HG02610 (cell line): ENCODE measurements around the gene OXCT1.
A peak's percentile ranks its signal among the peaks of the same experiment; 100 is the strongest.
"Not testable (repeated sequence)": the region's sequence is repeated elsewhere in the genome, so short reads cannot be mapped to it uniquely, and the experiment has no call there.

ENCODE experiments used
- ATAC-seq: cut with Tn5 transposase; IDR thresholded peaks from one replicate; pipeline ENCODE4 v1.9.1; 2021; ENCODE audit warnings: mild to moderate bottlenecking, moderate library complexity; ENCODE audit not compliant: unreplicated experiment

Gene OXCT1

GRCh38 chr5:41832430-41832829, 37.8 kb downstream of the OXCT1 start:
- ATAC-seq: no peak

GRCh38 chr5:41831155-41831554, 39.1 kb downstream of the OXCT1 start:
- ATAC-seq: peak; percentile 66

DNA sequence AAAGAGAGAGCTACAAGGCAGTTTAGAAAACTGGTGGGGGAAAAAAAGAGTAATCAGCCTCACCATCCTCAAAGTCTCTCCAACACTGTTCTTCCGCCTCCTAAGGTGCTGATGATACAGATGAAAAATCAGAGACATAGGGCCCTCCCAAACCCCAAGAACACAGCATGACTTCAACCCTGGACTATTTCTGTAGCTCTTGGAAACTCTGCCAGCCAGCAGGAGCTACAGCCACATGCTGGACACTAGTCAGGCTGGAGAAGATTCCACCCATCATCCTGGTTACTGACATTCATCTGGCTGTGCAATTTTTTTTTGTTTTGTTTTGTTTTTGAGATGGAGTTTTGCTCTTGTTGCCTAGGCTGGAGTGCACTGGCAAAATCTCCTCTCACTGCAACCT, 42.4 kb downstream of the OXCT1 start:
- ATAC-seq: no peak

GRCh38 chr5:41822036-41822435, 48.2 kb downstream of the OXCT1 start:
- ATAC-seq: no peak

DNA sequence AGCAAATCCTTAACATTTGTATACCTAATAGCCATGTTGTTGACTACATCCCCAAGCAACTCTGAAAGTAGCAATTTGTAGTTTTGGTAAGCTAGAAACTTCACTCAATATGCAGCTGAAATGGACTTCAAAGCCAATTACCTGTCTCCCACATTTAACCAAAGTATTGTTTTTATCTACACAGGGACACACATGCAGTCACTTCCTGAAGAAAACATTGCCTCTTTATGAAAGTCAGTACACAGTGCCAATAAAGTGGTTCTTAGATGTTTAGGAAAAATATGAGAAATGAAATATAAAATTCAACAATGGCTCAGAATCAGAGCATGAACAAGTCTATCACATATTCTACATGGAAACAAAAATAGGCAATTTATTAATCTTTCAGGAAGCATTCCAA, 49.2 kb downstream of the OXCT1 start:
- no peak for ATAC-seq

- ATAC-seq: no peak
Observed at GRCh38 chr5:41820150-41820549, 50.1 kb downstream of the OXCT1 start.

DNA sequence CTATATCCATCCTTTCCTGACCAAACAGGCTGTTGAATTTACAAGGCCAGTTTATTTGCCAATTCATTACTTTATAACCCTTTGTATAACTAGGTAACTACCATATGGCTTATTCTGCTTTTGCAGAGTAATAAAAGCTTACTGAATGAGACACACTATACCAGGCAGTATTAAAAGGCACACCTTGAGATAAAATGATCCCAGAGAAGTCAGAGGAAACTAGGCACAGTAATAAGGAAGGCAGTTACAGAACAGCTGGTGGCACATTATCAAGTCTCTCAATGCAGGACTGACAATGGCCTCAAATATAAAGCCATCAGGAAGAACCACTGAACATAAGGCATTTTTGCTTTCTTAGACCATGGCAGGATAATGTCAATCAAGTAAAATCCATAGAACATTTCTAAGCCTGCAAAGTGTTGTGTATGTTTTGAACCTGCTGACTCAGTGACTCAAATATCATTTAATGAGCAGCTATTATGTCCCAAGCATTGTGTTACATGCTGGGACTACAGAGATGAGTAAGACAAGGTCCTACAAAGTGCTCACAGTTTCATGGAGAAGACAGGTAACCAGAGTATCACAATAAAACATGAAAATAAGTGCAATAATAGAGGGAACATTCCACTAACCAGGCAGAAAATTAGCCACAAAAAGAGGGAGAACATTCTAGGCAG, 52.5 kb downstream of the OXCT1 start:
- no peak for ATAC-seq

DNA sequence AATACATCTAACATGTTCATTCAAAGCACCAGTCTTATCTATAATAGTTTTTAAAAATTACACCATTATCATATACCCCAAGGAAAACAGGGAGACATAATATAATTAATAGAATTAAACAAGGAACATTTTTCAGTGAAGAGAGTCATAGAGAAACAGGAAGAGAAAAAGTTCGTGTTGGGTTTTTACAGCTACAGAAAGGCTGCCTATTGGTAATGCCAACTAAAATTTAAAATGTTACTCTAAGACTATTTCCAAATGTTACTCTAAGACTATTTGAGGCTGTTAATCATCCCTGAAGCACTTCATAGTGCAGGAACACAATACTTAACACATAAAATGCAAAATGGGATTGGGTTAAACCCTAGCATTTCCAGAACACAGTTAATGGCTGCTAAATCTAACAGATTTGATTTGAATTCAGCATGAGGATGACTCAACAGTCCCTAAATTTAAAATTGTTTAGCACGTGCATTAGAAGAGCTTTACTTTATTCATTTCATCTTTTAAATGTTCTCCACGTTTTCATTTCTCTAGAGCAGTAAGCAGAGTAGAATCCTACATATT, 54.5 kb downstream of the OXCT1 start:
- peak; percentile 63 for ATAC-seq

- no peak for ATAC-seq
Observed at GRCh38 chr5:41815261-41815660, 55.0 kb downstream of the OXCT1 start.

GRCh38 chr5:41814306-41814705, 55.9 kb downstream of the OXCT1 start:
- ATAC-seq: not testable (repeated sequence)

GRCh38 chr5:41812156-41812555, 58.1 kb downstream of the OXCT1 start:
- ATAC-seq: no peak

DNA sequence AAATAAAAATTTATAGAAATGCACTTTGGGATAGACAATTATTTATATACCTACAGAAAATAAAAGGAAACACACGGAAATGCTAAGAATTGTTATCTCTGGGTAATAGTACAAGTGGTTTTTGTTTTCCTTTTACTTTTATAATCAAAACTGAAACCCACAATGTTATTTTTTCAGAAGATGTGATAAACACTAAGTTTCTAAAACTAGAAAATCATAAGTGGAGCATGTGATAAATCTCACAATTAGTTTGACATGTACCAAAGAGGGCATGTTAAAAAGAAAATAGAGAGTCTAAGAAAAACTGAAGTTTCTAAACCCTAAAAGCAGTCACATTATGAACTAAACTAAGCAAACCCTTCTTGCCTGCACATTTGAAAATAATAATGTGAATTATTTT, 61.1 kb downstream of the OXCT1 start:
- ATAC-seq: peak; percentile 68

DNA sequence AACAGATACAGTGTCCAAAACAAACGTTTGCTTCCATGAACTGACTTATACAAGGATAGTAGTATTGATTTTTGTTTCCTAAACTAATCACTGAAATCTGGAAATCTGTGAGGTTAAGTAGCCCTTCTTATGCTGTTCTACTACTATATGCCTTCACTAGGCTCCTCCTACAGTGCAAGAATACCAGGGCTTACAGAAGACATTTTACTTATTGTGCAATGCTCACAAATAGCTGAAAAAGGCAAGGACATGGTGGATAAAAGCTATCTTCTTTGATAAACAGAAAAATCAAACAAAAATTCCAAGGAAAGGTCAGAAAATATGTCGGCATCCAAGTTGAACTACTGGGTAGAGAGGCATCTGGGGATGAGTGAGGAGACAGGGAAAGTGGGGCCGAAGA, 61.9 kb downstream of the OXCT1 start:
- ATAC-seq: no peak

GRCh38 chr5:41797662-41798061, 72.6 kb downstream of the OXCT1 start:
- no peak for ATAC-seq

DNA sequence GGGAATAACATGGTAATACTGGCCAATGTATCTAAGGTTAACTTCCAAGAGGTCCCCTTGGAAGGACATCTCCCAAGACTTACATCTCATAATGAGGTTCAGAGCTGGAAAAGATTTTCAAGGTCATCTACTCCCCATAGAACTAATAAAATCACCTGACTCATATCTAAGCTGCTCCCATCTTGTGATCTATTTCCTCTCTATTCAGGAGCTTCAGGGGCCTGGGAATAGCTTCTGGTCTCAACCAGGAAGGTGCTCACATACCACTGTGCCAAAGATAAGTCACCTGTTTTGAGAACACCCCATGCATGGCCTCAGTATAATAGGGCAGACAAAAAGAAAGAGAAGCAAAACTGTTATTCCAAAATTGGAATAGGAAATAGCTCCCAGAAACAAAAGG, 74.2 kb downstream of the OXCT1 start:
- no peak for ATAC-seq

GRCh38 chr5:41795125-41795524, 75.1 kb downstream of the OXCT1 start:
- ATAC-seq: no peak

DNA sequence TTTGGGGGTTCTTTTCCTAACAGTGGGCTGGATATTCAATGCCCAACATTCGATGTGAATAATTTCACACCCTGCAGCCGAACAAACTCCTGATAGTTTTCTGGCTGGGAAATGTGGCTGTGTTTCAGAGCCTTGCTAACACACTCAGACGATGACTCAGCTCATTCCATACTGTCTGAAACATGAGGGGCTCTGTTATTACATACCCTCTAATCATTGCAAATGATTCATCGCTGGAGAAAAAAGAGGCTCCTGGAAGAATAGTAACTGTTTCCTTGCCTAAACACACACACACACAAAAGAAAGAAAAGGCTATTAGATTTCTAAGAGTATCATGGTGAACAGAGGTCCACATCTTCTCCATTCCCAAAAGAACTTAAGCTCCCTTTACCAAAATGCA, 75.8 kb downstream of the OXCT1 start:
- ATAC-seq: no peak

GRCh38 chr5:41793141-41793770, 77.0 kb downstream of the OXCT1 start:
- no peak for ATAC-seq

- no peak for ATAC-seq
Observed at GRCh38 chr5:41790038-41790776, 80.0 kb downstream of the OXCT1 start.

DNA sequence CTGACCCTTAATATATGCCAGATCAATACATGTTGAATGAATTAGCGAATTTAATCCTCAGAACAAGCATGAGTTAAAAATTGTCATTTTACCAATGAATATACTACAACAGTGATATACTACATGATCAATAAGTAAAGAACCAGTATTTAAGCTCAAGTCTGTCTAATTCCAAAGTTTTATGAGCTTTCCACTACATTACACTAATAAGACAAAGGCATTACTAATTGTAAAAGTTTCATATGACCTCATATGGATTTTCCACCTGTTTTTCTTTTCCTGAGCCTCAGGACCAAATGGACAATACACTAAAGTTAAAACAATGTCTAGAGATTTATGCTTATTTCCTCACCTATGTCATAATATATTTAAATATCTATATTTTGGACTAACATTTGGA, 80.8 kb downstream of the OXCT1 start:
- ATAC-seq: no peak

GRCh38 chr5:41788941-41789368, 81.3 kb downstream of the OXCT1 start:
- ATAC-seq: no peak

- no peak for ATAC-seq
Observed at GRCh38 chr5:41787265-41787664, 83.0 kb downstream of the OXCT1 start.
